ENCODE results near the gene MTHFD2L.

MTHFD2L gene

GRCh38 chr4:74133786-74134499 lies 24.0 kb upstream of the MTHFD2L start:
- no peak for DNase-seq

GRCh38 chr4:74134500-74134852 lies 23.4 kb upstream of the MTHFD2L start:
- DNase-seq: no peak

- no peak for DNase-seq
These were observed 11.3 kb upstream of the MTHFD2L start for GRCh38 chr4:74146581-74147129.

GRCh38 chr4:74148205-74148604 lies 9.7 kb upstream of the MTHFD2L start:
- DNase-seq: no peak

- no peak for DNase-seq
These were observed 5.1 kb upstream of the MTHFD2L start for GRCh38 chr4:74152836-74153235.

- DNase-seq: no peak
These were observed 1.4 kb upstream of the MTHFD2L start for GRCh38 chr4:74156521-74156920.

GRCh38 chr4:74157154-74157553 lies 764 bp upstream of the MTHFD2L start:
- DNase-seq: no peak

- DNase-seq: peak; percentile 36
These were observed 686 bp downstream of the MTHFD2L start for GRCh38 chr4:74158466-74159142.

GRCh38 chr4:74159143-74159709 lies 1.3 kb downstream of the MTHFD2L start:
- DNase-seq: no peak

GRCh38 chr4:74161666-74162450 lies 3.9 kb downstream of the MTHFD2L start:
- DNase-seq: no peak

- no peak for DNase-seq
These were observed 8.2 kb downstream of the MTHFD2L start for GRCh38 chr4:74166135-74166534.

GRCh38 chr4:74166818-74167217 lies 8.9 kb downstream of the MTHFD2L start:
- no peak for DNase-seq

- DNase-seq: no peak
These were observed 9.7 kb downstream of the MTHFD2L start for GRCh38 chr4:74167585-74167984.

GRCh38 chr4:74168841-74169240 lies 10.9 kb downstream of the MTHFD2L start:
- DNase-seq: no peak

- DNase-seq: no peak
These were observed 15.4 kb downstream of the MTHFD2L start for GRCh38 chr4:74173321-74173720.

GRCh38 chr4:74174421-74174820 lies 16.5 kb downstream of the MTHFD2L start:
- no peak for DNase-seq

GRCh38 chr4:74174941-74175340 lies 17.0 kb downstream of the MTHFD2L start:
- no peak for DNase-seq

- DNase-seq: no peak
These were observed 17.5 kb downstream of the MTHFD2L start for GRCh38 chr4:74175379-74175778.

- DNase-seq: no peak
These were observed 20.9 kb downstream of the MTHFD2L start for GRCh38 chr4:74178798-74179197.

GRCh38 chr4:74181219-74181618 lies 23.3 kb downstream of the MTHFD2L start:
- no peak for DNase-seq

GRCh38 chr4:74188912-74189311 lies 31.0 kb downstream of the MTHFD2L start:
- DNase-seq: no peak

GRCh38 chr4:74189331-74190043 lies 31.6 kb downstream of the MTHFD2L start:
- no peak for DNase-seq

GRCh38 chr4:74190332-74190731 lies 32.4 kb downstream of the MTHFD2L start:
- no peak for DNase-seq

Data from NCI-H2227 treated with DMSO at 0.1 percent for 48 hours (cell line).